ENCODE data around the gene SIDT1. TPM values are rescaled to one million over a fixed set of nuclear protein-coding genes. Genes with fewer than 3 reads are reported as not detected.
A peak's percentile ranks its signal among the peaks of the same experiment; 100 is the strongest.

The SIDT1 gene
- total RNA-seq, 1 donor from 2014 or later = not detected

DNA sequence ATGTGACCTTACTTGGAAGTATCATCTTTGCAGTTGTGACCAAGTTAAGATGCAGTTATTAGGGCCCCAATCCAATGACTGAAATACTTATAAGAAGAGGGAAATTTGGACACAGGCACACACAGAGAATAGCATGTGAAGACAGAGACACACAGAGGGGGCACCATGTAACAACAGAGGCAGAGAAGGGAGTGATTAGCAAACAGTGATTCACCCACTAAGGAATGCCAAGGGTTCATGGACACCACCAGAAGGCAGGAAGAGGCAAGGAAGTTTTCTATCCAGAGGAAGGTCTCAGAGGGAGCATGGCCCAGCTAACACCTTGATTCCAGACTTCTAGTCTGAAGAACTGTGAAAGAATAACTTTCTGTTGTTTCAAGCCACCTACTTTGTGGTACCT is 25.0 kb downstream of the SIDT1 start:
- Mint-ChIP-seq H3K36me3 (ENCODE audit: low read depth, unreplicated experiment) (no peaks in the 10 kb centered on the region), H3K4me3 (ENCODE audit: unreplicated experiment) (no peak overlapping the region), H3K27me3 (ENCODE audit: low read depth, unreplicated experiment) (no peaks in the 10 kb centered on the region), H3K4me1 (ENCODE audit: low read depth, unreplicated experiment) (peaks cover 8% of the 10 kb centered on the region), H3K27ac (ENCODE audit: unreplicated experiment) (no peak overlapping the region), H3K9me3 (ENCODE audit: unreplicated experiment) (no peaks in the 10 kb centered on the region)
- Histone ChIP-seq H3K36me3 (ENCODE audit: insufficient read depth, low read length) (no peaks in the 10 kb centered on the region), H3K79me2 (ENCODE audit: insufficient read depth, low read length) (no peaks in the 10 kb centered on the region), H3K4me1 (ENCODE audit: insufficient read depth, low read length) (peaks cover 4% of the 10 kb centered on the region), H4K20me1 (ENCODE audit: insufficient read depth, low read length) (no peaks in the 10 kb centered on the region), H3K4me2 (ENCODE audit: low read length) (no peak overlapping the region), H3K27me3 (ENCODE audit: insufficient read depth, low read length) (no peaks in the 10 kb centered on the region), H2AFZ (ENCODE audit: low read depth, low read length) (peak overlapping the region; percentile 0), H3K27ac (ENCODE audit: low read depth, low read length) (no peak overlapping the region), H3K9me3 (ENCODE audit: insufficient read depth, low read depth, low read length) (no peaks in the 10 kb centered on the region), H3K4me3 (ENCODE audit: insufficient read depth, low read depth, low read length) (no peak overlapping the region), H3K9ac (ENCODE audit: low read length) (no peak overlapping the region)
- no peak for TF ChIP-seq EZH2 (IDR thresholded peaks at IDR 0.05; ENCODE audit: insufficient read depth, low read length)
- TF ChIP-seq, protein P1, sequence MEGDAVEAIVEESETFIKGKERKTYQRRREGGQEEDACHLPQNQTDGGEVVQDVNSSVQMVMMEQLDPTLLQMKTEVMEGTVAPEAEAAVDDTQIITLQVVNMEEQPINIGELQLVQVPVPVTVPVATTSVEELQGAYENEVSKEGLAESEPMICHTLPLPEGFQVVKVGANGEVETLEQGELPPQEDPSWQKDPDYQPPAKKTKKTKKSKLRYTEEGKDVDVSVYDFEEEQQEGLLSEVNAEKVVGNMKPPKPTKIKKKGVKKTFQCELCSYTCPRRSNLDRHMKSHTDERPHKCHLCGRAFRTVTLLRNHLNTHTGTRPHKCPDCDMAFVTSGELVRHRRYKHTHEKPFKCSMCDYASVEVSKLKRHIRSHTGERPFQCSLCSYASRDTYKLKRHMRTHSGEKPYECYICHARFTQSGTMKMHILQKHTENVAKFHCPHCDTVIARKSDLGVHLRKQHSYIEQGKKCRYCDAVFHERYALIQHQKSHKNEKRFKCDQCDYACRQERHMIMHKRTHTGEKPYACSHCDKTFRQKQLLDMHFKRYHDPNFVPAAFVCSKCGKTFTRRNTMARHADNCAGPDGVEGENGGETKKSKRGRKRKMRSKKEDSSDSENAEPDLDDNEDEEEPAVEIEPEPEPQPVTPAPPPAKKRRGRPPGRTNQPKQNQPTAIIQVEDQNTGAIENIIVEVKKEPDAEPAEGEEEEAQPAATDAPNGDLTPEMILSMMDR (IDR thresholded peaks at IDR 0.05; ENCODE audit: insufficient read depth, low read depth, low read length) = peak; percentile 12
- no peak for FAIRE-seq
- DNase-seq (ENCODE audit: low read depth) = peak; percentile 11

DNA sequence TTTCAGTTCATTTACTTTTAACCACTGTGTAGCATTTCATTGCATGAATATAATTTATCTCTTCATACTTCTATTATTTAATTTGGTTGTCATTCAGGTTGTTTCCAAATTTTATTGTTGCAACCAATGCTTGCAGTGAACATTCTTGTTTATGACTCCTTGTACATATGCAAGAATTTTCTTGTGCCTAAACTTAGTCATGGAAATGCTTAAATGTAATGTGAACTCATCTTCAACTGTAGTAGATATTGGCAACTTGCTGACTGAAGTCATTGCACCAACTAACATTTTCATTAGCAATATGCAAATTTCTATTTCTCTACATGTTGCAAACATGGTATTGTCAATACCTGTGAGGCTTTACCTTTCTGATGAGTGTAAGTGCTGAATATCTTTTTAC is 26.7 kb downstream of the SIDT1 start:
- Histone ChIP-seq H3K9ac (ENCODE audit: low read length) (no peak overlapping the region), H3K4me1 (ENCODE audit: insufficient read depth, low read length) (peaks cover 4% of the 10 kb centered on the region), H3K4me2 (ENCODE audit: low read length) (no peak overlapping the region), H3K79me2 (ENCODE audit: insufficient read depth, low read length) (no peaks in the 10 kb centered on the region), H2AFZ (ENCODE audit: low read depth, low read length) (no peak overlapping the region), H3K4me3 (ENCODE audit: insufficient read depth, low read depth, low read length) (no peak overlapping the region), H3K36me3 (ENCODE audit: insufficient read depth, low read length) (no peaks in the 10 kb centered on the region), H3K27ac (ENCODE audit: low read depth, low read length) (no peak overlapping the region), H4K20me1 (ENCODE audit: insufficient read depth, low read length) (no peaks in the 10 kb centered on the region), H3K27me3 (ENCODE audit: insufficient read depth, low read length) (no peaks in the 10 kb centered on the region), H3K9me3 (ENCODE audit: insufficient read depth, low read depth, low read length) (no peaks in the 10 kb centered on the region)
- no peaks in the 10 kb centered on the region for H3K36me3 Mint-ChIP-seq (ENCODE audit: low read depth, unreplicated experiment)
- FAIRE-seq (no peak), DNase-seq (ENCODE audit: low read depth) (no peak)
- peaks cover 8% of the 10 kb centered on the region for H3K4me1 Mint-ChIP-seq (ENCODE audit: low read depth, unreplicated experiment)
- TF ChIP-seq, protein P1 (IDR thresholded peaks at IDR 0.05; ENCODE audit: insufficient read depth, low read depth, low read length) = no peak
- TF ChIP-seq EZH2 (IDR thresholded peaks at IDR 0.05; ENCODE audit: insufficient read depth, low read length) = no peak
- no peak overlapping the region for H3K4me3 Mint-ChIP-seq (ENCODE audit: unreplicated experiment)
- H3K27ac Mint-ChIP-seq (ENCODE audit: unreplicated experiment) = no peak overlapping the region
- no peaks in the 10 kb centered on the region for H3K9me3 Mint-ChIP-seq (ENCODE audit: unreplicated experiment)
- no peaks in the 10 kb centered on the region for H3K27me3 Mint-ChIP-seq (ENCODE audit: low read depth, unreplicated experiment)

DNA sequence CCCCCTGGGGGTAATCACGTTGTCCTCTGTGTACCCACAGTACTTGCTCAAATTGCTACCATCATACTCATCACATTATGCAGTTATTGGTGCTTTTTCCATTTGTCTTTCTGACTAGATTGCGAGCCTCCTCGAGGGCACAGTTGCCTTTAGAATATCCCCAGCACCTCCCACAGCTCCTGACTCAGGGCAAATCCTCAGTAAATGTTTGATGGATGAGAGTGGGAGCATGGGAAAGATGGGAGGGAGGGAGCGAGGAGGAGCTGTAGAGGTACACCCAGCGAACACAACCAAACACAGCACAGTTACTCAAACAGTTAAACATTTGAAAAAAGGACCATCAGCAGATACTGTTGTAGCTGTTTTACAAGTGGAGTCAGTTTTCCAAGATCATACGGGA is 27.9 kb downstream of the SIDT1 start:
- FAIRE-seq (no peak), DNase-seq (ENCODE audit: low read depth) (no peak)
- peaks cover 8% of the 10 kb centered on the region for H3K4me1 Mint-ChIP-seq (ENCODE audit: low read depth, unreplicated experiment)
- Histone ChIP-seq H3K9ac (ENCODE audit: low read length) (no peak overlapping the region), H3K4me2 (ENCODE audit: low read length) (no peak overlapping the region), H3K9me3 (ENCODE audit: insufficient read depth, low read depth, low read length) (no peaks in the 10 kb centered on the region), H3K4me1 (ENCODE audit: insufficient read depth, low read length) (peaks cover 4% of the 10 kb centered on the region), H3K4me3 (ENCODE audit: insufficient read depth, low read depth, low read length) (no peak overlapping the region), H3K36me3 (ENCODE audit: insufficient read depth, low read length) (no peaks in the 10 kb centered on the region), H3K27ac (ENCODE audit: low read depth, low read length) (no peak overlapping the region), H3K27me3 (ENCODE audit: insufficient read depth, low read length) (no peaks in the 10 kb centered on the region), H4K20me1 (ENCODE audit: insufficient read depth, low read length) (no peaks in the 10 kb centered on the region), H3K79me2 (ENCODE audit: insufficient read depth, low read length) (no peaks in the 10 kb centered on the region), H2AFZ (ENCODE audit: low read depth, low read length) (no peak overlapping the region)
- TF ChIP-seq, protein P1 (IDR thresholded peaks at IDR 0.05; ENCODE audit: insufficient read depth, low read depth, low read length) = no peak
- no peak for TF ChIP-seq EZH2 (IDR thresholded peaks at IDR 0.05; ENCODE audit: insufficient read depth, low read length)
- no peak overlapping the region for H3K27ac Mint-ChIP-seq (ENCODE audit: unreplicated experiment)
- peaks cover 2% of the 10 kb centered on the region for H3K27me3 Mint-ChIP-seq (ENCODE audit: low read depth, unreplicated experiment)
- peaks cover 2% of the 10 kb centered on the region for H3K9me3 Mint-ChIP-seq (ENCODE audit: unreplicated experiment)
- no peaks in the 10 kb centered on the region for H3K36me3 Mint-ChIP-seq (ENCODE audit: low read depth, unreplicated experiment)
- H3K4me3 Mint-ChIP-seq (ENCODE audit: unreplicated experiment) = no peak overlapping the region
